GM12801 (cell line): Measurements from ENCODE around the gene GOLGB1.

Source experiments
- TF ChIP-seq, protein P1 (sequence below): IDR thresholded peaks from one replicate; pipeline ENCODE4 v1.5.1; 2011; ENCODE audit warnings: control low read depth; ENCODE audit not compliant: insufficient read length; ENCODE audit errors: extremely low read depth

Gene GOLGB1

DNA sequence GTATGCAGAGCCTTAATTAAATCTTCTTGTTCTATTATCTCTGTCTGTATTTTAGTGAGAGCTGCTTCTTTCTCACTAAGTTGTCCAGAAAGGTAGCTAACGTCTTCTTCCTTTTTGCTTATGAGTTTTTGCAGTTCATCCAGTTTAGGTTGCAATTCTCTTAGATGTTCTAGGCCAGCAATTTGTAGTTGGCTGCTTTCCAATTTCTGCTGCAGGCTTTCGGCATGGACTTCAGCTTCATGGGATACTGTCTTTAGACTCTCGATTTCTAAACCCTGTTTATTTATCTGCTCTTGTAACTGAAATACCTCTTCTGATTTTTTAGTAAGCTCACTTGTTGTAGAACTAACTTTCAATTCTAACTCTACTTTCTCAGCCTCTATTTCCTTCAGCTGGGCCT, 53.4 kb downstream of the GOLGB1 start:
- TF ChIP-seq, protein P1, sequence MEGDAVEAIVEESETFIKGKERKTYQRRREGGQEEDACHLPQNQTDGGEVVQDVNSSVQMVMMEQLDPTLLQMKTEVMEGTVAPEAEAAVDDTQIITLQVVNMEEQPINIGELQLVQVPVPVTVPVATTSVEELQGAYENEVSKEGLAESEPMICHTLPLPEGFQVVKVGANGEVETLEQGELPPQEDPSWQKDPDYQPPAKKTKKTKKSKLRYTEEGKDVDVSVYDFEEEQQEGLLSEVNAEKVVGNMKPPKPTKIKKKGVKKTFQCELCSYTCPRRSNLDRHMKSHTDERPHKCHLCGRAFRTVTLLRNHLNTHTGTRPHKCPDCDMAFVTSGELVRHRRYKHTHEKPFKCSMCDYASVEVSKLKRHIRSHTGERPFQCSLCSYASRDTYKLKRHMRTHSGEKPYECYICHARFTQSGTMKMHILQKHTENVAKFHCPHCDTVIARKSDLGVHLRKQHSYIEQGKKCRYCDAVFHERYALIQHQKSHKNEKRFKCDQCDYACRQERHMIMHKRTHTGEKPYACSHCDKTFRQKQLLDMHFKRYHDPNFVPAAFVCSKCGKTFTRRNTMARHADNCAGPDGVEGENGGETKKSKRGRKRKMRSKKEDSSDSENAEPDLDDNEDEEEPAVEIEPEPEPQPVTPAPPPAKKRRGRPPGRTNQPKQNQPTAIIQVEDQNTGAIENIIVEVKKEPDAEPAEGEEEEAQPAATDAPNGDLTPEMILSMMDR = no peak

DNA sequence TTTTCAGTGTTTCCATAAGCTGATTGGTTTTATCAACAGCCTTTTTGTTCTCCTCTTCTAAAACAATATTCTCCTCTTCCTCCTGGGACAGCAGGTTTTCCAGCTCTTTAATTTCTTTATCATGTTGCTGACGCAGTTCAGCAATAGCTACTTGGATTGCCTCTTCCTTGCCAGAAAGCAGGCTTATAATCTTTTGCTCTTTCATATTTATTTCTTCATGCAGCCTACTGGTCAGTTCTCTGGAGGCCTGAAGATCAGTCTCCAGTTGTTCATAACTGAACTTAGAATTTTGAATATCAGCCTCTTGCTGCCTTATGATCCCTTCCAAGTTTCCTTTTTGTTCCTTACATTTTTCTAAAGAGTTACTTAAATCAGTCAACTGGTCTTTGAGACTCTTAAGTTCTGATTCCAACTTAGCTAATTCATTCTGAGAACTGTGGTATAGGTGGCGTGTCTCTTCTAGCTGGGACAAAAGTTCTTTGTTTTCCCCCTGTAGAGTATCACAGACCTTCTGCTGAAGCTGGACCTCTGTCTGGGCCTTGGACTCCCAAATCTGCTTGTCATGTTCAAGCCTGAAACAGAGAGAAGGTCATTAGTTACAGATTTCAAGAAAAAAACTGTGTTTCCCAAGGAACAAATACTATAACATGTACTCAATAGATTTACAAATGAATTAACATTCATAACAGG, 57.4 kb downstream of the GOLGB1 start:
- TF ChIP-seq, protein P1 = no peak

DNA sequence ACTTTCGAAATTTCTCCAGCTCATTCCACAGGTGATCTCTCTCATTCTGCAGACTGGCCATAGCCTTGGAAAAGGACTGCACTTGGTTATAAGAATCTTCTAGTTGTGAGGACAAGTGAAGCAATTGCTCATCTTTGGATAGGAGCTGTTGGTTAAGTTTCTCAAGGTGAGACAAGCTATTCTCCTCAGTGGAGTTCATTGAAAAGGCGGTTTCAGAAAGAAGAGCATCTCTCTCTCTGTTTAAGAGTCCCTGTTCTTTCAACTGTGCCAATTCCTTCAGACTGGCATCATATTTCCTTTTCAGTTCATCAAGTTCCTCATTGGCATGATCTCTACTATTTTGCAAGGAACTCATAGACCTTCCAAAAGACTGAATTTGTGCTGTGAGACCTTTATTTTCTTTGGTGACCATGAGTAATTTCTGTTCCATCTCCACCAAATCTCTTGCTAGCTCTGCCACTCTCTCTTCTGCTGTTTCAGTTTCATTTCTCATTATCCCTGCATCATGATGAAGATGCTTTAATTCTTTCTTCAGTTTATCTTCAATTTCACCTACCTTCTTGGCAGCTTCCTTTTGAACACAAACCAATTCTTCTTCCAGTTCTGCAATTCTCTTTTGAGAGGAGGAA, 58.6 kb downstream of the GOLGB1 start:
- TF ChIP-seq, protein P1 = no peak

DNA sequence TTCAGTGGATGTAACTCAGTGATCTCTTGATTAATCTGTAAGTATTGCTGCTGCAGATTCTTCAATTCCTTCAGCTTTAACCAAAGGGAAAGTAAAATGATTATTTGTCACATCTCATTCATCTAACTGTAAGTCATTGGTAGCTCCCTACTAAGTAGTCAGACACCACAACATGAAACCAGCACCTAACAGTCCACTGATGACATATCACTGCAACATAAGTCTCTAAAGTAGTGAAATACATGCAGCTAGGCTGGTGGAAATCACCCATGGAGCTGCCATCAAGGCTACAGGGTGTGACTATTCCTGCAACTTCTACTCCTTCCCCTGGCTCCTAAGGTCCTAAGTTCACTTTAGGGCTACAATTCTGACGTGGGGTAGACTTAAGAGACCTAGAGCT, 67.7 kb downstream of the GOLGB1 start:
- TF ChIP-seq, protein P1 = no peak

DNA sequence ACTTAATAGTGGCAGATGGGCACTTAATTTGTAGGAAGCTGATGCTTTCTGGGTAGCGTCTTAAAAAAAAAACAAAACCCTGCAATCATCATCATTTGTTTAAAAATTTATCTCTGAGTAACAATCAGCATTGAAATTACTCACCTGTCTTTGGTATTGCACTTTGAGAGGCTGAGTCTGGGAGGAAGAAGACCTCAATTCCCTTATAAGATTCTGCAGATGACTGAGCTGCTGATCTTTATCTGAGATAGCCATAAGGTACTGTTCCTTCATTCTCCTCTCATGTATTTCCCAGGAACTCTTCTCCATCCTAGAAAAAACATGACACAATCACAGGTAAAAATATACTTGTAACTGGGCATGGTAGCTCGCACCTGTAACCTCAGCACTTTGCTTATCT, 72.4 kb downstream of the GOLGB1 start:
- TF ChIP-seq, protein P1 = no peak

DNA sequence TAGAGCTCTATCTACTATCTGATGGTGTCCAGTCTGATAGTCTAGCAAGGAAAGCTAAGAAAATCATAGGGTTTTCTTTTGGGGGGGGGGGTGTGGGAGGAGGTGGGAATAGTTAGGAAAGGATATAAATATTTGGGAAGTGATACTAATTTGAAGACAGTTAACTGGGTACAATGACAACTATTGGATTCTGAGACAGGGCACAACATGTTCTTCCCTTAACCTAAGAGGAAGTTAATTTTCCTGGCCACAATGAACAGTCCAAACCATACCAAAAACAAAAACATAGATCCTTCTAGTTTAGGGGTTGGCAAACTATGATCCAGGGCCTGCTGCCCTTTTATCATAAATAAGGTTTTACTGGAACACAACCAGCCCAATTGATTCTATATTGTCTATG, 78.9 kb downstream of the GOLGB1 start:
- TF ChIP-seq, protein P1 = no peak

DNA sequence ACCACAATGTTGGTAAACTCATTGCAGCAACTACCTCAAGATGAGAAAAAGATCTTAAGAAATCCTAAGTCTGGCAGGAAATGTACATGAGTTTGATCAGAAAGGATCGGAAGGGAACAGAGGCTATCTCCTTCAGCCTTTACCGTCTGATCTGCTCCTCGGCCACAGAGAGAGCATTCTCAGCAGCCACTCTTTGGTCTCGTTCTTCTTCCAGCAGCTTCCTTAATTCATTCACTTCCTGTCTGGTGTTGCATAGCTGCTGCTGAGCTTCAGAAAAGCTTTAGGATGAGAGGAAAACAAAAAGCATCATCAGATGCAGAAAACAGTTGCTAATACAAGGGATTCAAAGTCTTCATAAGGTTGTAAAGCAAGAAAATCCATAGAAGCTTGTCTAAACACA, 82.2 kb downstream of the GOLGB1 start:
- TF ChIP-seq, protein P1 = no peak
